ENCODE results near the gene RCC1. TPM values are rescaled to one million over a fixed set of nuclear protein-coding genes. Genes with fewer than 3 reads are reported as not detected.
"Not testable (repeated sequence)": the region's sequence is repeated elsewhere in the genome, so short reads cannot be mapped to it uniquely, and the experiment has no call there.

The RCC1 gene, protein sequence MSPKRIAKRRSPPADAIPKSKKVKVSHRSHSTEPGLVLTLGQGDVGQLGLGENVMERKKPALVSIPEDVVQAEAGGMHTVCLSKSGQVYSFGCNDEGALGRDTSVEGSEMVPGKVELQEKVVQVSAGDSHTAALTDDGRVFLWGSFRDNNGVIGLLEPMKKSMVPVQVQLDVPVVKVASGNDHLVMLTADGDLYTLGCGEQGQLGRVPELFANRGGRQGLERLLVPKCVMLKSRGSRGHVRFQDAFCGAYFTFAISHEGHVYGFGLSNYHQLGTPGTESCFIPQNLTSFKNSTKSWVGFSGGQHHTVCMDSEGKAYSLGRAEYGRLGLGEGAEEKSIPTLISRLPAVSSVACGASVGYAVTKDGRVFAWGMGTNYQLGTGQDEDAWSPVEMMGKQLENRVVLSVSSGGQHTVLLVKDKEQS
- 13.3 TPM for polyA plus RNA-seq

DNA sequence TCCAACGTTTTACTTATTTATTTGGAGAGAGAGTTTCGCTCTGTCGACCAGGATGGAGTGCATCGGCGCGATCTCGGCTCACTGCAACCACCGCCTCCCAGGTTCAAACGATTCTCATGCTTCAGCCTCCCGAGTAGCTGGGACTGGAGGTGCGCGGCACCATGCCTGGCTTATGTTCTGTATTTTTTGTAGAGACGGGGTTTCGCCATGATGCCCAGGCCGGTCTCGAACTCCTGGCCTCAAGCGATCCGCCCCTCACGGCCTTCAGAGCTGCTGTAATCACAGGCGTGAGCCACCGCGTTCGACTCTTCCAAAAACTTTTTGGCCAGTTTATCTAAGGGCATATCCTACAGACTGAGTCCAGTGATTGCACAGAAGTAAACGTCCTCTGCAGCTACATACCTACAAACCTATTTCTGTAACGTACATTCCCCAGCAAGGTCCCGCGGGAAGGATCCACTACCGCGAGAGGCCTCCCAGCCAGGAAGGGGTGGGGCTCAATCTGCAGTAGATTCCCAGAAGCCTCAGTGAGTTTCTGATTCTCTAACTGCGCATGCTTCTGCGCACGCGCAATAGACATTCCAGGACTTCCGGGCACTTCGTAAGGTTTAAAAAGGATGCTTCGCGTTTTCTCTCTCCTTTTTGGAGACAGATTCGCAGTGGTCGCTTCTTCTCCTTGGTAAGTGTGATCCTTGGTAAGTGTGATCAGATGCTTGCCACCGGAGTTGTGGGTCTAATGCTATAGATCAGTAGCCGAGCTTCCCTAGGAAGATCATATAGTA, at the start of gene RCC1:
TSS of gene RCC1 (plus strand) at position 638 of the 782 bp plus-strand sequence. CDS start 23,824 bp downstream, outside the sequence.
- peaks cover 29 to 36% (median 34%) of the 10 kb centered on the region in 3 donors for H3K4me1 Mint-ChIP-seq

GRCh38 chr1:28456078-28456477, 49.8 kb upstream of the RCC1 start:
- H3K4me3 Mint-ChIP-seq = no peak overlapping the region
- H3K27ac Mint-ChIP-seq = no peak overlapping the region
- H3K36me3 Mint-ChIP-seq = peaks cover 5% of the 10 kb centered on the region
- no peaks in the 10 kb centered on the region for H3K27me3 Mint-ChIP-seq
- no peaks in the 10 kb centered on the region for H3K9me3 Mint-ChIP-seq
- H3K4me1 Mint-ChIP-seq = peaks cover 0 to 4% (median under 1%) of the 10 kb centered on the region in 3 donors

More for the DNA sequence above, at the start of gene RCC1:
- Mint-ChIP-seq H3K4me3 (peak within 1 kb of the TSS; percentile 93 to 100 (median 96)), H3K27me3 (no peaks in the 10 kb centered on the region), H3K9me3 (peaks cover 0 to 3% (median 0%) of the 10 kb centered on the region in 3 donors), H3K27ac (peak within 1 kb of the TSS; percentile 91 to 99 (median 94)), H3K36me3 (peaks cover 4% of the 10 kb centered on the region)

DNA sequence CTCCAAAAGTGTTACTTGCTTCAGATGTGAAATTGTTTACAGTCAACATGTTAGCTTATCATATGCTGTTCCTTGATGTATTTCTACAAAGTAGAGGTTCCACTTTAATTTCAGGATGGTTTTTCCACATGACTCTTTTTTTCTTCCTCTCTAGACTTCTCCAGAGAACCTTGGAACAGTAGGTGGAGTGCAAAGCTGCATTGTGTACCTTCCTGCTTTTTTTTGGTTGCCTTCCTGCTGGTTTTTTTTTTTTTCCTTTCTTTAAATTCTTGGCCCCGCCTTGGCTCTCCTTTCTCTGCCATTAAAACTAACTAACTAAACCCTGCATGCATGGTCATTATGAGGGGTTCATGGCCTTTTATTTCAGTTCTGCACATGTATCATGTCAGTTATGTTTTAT, 48.2 kb upstream of the RCC1 start:
- H3K27ac Mint-ChIP-seq = no peak overlapping the region
- no peak overlapping the region for H3K4me3 Mint-ChIP-seq
- H3K9me3 Mint-ChIP-seq = no peaks in the 10 kb centered on the region
- no peaks in the 10 kb centered on the region for H3K27me3 Mint-ChIP-seq
- H3K36me3 Mint-ChIP-seq = peaks cover 5% of the 10 kb centered on the region
- peaks cover 0 to 4% (median 0%) of the 10 kb centered on the region in 3 donors for H3K4me1 Mint-ChIP-seq

DNA sequence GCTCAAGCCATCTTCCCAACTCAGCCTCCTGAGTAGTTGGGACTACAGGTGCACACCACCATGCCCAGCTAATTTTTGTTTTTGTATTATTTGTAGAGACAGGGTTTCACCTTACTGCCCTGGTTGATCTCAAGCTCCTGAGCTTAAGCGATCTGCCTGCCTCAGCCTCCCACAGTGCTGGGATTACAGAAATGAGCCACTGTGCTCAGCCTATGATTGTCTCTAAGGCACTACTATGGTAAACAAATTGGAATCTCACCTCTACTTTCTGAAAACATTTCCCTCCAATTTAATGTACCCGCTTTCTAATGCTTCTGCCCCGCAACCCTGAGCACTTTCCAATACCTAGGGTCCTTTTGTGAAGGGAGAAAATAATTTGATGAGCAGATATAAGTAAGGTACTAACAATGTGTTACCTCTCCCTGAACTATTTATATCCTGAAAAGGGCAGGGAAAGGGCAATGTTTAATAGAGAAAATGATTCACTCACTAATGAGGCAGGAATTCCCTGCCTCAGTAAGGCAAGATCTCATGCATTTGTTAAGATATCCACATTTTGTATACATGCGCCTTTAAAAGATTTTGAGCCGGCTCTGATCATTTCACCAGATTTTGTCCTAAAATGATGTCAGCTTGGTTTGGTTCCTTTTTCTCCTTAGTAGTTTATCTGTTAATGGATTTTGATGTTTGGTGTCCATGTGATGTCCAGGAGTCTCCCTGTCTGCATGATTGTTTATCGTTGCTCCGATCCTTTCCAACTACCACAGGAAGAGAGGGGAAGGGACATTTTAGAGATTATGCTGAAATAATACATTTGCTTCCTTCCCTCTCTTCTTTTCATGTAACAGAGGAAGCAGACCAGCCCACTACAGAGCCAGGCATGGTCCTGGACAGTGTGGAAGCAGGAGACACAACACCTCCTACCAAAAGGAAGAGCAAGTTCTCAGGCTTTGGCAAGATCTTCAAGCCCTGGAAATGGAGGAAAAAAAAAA, 47.3 kb upstream of the RCC1 start:
- H3K4me1 Mint-ChIP-seq = peaks cover 0 to 4% (median 0%) of the 10 kb centered on the region in 3 donors
- H3K27ac Mint-ChIP-seq = no peak overlapping the region
- H3K4me3 Mint-ChIP-seq = no peak overlapping the region
- no peaks in the 10 kb centered on the region for H3K27me3 Mint-ChIP-seq
- H3K36me3 Mint-ChIP-seq = peaks cover 5% of the 10 kb centered on the region
- no peaks in the 10 kb centered on the region for H3K9me3 Mint-ChIP-seq

DNA sequence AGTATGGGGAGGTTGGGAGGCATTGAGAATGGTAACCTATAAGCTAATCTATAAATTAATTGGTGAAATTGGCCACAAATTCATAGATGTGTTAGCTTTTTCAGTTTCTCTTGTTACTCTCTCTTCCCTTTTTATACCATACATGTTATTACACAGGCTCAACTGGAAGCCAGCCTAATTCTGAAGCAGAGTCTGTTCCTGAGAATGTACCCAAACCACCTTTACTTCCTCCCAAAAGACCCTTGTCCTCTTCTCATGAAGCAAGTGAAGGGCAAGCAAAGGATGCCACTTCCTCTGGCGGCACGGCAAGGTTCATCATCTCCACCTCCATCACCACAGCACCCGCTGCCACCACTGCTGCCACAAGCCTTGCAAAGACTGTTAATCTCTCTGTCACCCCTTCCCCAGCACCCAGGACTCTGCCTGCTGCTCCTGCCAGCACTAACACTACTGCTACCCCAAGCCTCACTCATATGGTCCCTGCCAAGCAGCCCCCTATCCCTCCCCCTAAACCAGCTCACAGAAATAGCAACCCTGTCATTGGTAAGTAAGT, 39.5 kb upstream of the RCC1 start:
- no peaks in the 10 kb centered on the region for H3K4me1 Mint-ChIP-seq
- H3K9me3 Mint-ChIP-seq = no peaks in the 10 kb centered on the region
- no peak overlapping the region for H3K4me3 Mint-ChIP-seq
- no peaks in the 10 kb centered on the region for H3K27me3 Mint-ChIP-seq
- peaks cover 2% of the 10 kb centered on the region for H3K36me3 Mint-ChIP-seq
- H3K27ac Mint-ChIP-seq = no peak overlapping the region

DNA sequence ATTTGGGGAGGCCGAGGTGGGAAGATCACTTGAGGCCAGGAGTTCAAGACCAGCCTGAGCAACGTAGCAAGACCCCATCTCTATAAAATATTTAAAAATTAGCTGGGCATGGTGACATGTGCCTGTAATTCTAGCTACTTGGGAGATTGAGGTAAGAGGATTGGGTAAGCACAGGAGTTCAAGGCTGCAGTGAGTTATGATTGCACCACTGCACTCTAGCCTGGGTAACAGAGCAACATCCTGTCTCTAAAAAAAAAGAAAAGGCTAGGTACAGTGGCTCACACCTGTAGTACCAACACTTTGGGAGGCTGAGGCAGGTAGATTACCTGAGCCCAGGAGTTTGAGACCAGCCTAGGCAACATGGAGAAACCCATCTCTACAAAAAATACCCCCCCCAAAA, 35.7 kb upstream of the RCC1 start:
- Mint-ChIP-seq H3K4me1 (no peaks in the 10 kb centered on the region), H3K36me3 (peaks cover 3% of the 10 kb centered on the region), H3K9me3 (no peaks in the 10 kb centered on the region), H3K27me3 (no peaks in the 10 kb centered on the region), H3K4me3 (no peak overlapping the region), H3K27ac (no peak overlapping the region)

DNA sequence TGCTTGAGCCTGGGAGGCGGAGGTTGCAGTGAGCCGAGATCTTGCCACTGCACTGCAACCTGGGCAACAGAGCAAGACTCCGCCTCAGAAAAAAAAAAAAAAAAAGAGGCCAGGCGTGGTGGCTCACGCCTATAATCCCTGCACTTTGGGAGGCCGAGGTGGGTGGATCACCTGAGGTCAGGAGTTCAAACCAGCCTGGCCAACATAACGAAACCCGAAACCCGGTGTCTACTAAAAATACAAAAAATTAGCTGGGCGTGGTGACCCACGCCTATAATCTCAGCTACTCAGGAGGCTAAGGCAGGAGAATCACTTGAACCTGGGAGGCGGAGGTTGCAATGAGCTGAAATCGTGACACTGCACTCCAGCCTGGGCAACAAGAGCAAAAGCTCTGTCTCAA, 26.3 kb upstream of the RCC1 start:
- H3K27me3 Mint-ChIP-seq, H3K9me3 Mint-ChIP-seq, H3K4me1 Mint-ChIP-seq, H3K36me3 Mint-ChIP-seq, H3K27ac Mint-ChIP-seq: not testable (repeated sequence)
- H3K4me3 Mint-ChIP-seq = peak overlapping the region in 1 of 4 donors; percentile 37

DNA sequence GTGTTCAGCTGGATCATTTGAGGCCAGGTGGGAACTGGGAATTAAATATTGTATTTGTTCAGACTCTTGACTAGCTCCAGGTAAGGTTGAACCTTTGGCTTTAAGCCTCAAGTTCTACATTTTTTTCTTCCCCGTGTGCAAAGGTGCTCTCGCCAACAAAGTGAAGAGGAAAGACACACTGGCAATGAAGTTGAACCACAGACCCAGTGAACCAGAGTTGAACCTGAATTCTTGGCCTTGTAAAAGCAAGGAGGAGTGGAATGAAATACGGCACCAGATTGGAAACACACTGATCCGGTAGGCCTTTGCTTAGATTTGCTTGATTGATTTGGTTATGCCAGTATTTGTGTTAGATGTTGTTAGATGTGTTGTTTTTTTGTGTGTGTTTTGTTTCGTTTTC, 25.5 kb upstream of the RCC1 start:
- no peaks in the 10 kb centered on the region for H3K27me3 Mint-ChIP-seq
- peaks cover 0 to 4% (median 2%) of the 10 kb centered on the region in 3 donors for H3K4me1 Mint-ChIP-seq
- no peak overlapping the region for H3K4me3 Mint-ChIP-seq
- no peak overlapping the region for H3K27ac Mint-ChIP-seq
- no peaks in the 10 kb centered on the region for H3K9me3 Mint-ChIP-seq
- peaks cover 10% of the 10 kb centered on the region for H3K36me3 Mint-ChIP-seq

- H3K27ac Mint-ChIP-seq = no peak overlapping the region
- no peaks in the 10 kb centered on the region for H3K9me3 Mint-ChIP-seq
- H3K27me3 Mint-ChIP-seq = no peaks in the 10 kb centered on the region
- peaks cover 0 to 4% (median 0%) of the 10 kb centered on the region in 3 donors for H3K4me1 Mint-ChIP-seq
- peaks cover 7% of the 10 kb centered on the region for H3K36me3 Mint-ChIP-seq
- H3K4me3 Mint-ChIP-seq = no peak overlapping the region
Measured at GRCh38 chr1:28482138-28482537, 23.7 kb upstream of the RCC1 start.

GRCh38 chr1:28482702-28483101, 23.1 kb upstream of the RCC1 start:
- Mint-ChIP-seq H3K27ac (no peak overlapping the region), H3K36me3 (peaks cover 7% of the 10 kb centered on the region), H3K4me1 (peaks cover 0 to 4% (median 0%) of the 10 kb centered on the region in 3 donors), H3K4me3 (no peak overlapping the region), H3K9me3 (no peaks in the 10 kb centered on the region), H3K27me3 (no peaks in the 10 kb centered on the region)

DNA sequence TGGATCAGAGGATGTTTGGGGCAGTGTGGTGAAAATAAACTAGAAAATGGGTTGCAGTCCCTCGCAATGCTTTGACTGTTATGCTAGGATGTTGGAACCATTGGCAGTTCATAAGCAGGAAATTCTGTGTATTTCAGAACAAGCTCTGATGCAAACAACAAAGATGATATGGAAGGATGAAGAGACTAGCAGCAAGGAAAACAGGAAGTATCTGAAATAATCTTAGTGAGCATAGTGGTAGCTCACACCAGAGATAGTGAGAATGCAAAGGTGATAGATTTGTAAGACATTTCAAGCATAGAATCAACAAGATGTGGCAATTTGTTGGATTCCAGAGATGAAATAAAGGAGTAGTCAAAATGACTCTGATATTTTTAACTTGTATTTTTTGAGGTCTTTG, 11.1 kb upstream of the RCC1 start:
- peaks cover 0 to 4% (median 0%) of the 10 kb centered on the region in 3 donors for H3K4me1 Mint-ChIP-seq
- no peaks in the 10 kb centered on the region for H3K27me3 Mint-ChIP-seq
- no peaks in the 10 kb centered on the region for H3K9me3 Mint-ChIP-seq
- no peak overlapping the region for H3K27ac Mint-ChIP-seq
- peaks cover 4% of the 10 kb centered on the region for H3K36me3 Mint-ChIP-seq
- H3K4me3 Mint-ChIP-seq = no peak overlapping the region

DNA sequence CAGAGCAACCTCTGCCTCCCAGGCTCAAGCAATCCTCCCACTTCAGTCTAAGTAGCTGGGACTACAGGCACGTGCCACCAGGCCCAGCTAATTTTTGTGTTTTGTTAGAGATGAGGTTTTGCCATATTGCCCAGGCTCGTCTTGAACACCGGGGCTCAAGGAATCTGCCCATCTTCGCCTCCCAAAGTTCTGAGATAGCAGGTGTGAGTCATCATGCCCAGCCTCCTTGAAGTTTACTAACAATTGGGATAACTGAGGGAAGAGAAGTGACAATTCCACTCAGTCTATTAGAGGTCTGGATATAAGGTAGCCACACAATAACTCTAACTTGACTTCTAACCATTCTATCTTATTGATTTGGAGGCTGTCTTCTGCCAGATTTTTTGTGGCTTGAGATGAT, 6.3 kb upstream of the RCC1 start:
- Mint-ChIP-seq H3K27ac (no peak overlapping the region), H3K27me3 (no peaks in the 10 kb centered on the region), H3K9me3 (no peaks in the 10 kb centered on the region), H3K4me1 (peaks cover 0 to 3% (median 1%) of the 10 kb centered on the region in 3 donors), H3K36me3 (peaks cover 2% of the 10 kb centered on the region), H3K4me3 (no peak overlapping the region)

DNA sequence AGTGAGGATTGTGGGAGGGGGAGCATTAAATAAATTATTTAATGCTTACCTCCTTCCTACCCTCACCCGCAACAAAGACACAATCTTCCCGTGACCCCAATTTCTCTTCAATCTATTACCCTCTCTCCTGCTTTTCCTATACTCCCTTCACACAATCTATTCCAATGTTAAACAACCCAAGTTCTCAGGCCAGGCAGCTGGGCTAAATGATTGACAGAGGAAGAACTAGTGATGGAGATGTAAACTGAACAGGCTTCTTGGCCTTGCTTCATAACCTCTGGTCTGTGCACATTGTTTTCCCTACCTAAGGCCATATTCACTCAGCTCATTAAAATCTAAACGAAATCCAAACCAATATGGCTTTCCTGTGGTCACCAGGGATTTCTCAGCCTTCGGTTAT, 3.9 kb upstream of the RCC1 start:
- Mint-ChIP-seq H3K27ac (peak overlapping the region in 1 of 3 donors; percentile 7), H3K4me1 (peaks cover 7 to 10% (median 7%) of the 10 kb centered on the region in 3 donors)

GRCh38 chr1:28503117-28503516, 2.7 kb upstream of the RCC1 start:
- Mint-ChIP-seq H3K4me1 (peaks cover 7 to 11% (median 10%) of the 10 kb centered on the region in 3 donors), H3K27ac (peak overlapping the region in 2 of 3 donors; percentile 36 to 72), H3K36me3 (no peaks in the 10 kb centered on the region), H3K9me3 (peaks cover 0 to 3% (median 0%) of the 10 kb centered on the region in 3 donors), H3K27me3 (no peaks in the 10 kb centered on the region), H3K4me3 (peak overlapping the region in 2 of 4 donors; percentile 76 to 93)

More for the DNA sequence above, 3.9 kb upstream of the RCC1 start:
- peaks cover 0 to 3% (median 0%) of the 10 kb centered on the region in 3 donors for H3K9me3 Mint-ChIP-seq
- H3K27me3 Mint-ChIP-seq = no peaks in the 10 kb centered on the region
- H3K36me3 Mint-ChIP-seq = no peaks in the 10 kb centered on the region
- peak overlapping the region in 1 of 4 donors; percentile 59 for H3K4me3 Mint-ChIP-seq
